ENCODE data around the gene AHCYL1.

DNA sequence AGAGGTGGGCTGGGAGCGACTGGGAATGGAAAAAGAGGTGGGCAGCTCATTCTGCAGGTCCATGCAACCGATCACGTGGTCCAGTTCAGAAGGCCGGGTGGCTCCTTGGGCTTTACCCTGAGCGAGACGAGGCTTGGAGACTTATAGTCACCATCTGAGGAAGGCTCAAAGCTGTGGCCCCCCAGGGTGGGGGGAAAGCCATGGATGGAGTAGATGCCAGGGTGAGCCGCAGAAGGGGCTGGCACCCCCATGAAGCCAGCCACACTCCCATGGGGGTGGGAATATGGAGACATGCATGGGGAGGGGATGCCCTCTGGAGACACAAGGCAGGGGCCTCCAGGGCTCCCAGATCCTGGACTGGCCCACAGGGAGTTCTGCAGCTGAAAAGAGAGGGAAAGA, 76.1 kb downstream of the AHCYL1 start:
- no peak for TF ChIP-seq CTCF (IDR thresholded peaks at IDR 0.05)
- no peak for TF ChIP-seq POLR2AphosphoS5 (IDR thresholded peaks at IDR 0.05)

Data from stomach (tissue), 4 donors.